ENCODE data around the gene FGFRL1. TPM values are rescaled to one million over a fixed set of nuclear protein-coding genes. Genes with fewer than 3 reads are reported as not detected.

FGFRL1 gene
- total RNA-seq, 2 donors from 2014 or later: 38.7 to 50.4 TPM

GRCh38 chr4:1029529-1029928, 18.1 kb downstream of the FGFRL1 start:
- no peaks in the 10 kb centered on the region for H3K9me3 ChIP-seq
- ATAC-seq: no peak
- TF ChIP-seq, protein P1, sequence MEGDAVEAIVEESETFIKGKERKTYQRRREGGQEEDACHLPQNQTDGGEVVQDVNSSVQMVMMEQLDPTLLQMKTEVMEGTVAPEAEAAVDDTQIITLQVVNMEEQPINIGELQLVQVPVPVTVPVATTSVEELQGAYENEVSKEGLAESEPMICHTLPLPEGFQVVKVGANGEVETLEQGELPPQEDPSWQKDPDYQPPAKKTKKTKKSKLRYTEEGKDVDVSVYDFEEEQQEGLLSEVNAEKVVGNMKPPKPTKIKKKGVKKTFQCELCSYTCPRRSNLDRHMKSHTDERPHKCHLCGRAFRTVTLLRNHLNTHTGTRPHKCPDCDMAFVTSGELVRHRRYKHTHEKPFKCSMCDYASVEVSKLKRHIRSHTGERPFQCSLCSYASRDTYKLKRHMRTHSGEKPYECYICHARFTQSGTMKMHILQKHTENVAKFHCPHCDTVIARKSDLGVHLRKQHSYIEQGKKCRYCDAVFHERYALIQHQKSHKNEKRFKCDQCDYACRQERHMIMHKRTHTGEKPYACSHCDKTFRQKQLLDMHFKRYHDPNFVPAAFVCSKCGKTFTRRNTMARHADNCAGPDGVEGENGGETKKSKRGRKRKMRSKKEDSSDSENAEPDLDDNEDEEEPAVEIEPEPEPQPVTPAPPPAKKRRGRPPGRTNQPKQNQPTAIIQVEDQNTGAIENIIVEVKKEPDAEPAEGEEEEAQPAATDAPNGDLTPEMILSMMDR (IDR thresholded peaks at IDR 0.05): no peak
- no peak for TF ChIP-seq POLR2A (IDR thresholded peaks at IDR 0.05)
- peaks cover 25% of the 10 kb centered on the region for H3K4me1 ChIP-seq
- H3K27me3 ChIP-seq: no peaks in the 10 kb centered on the region
- H3K27ac ChIP-seq: no peak overlapping the region
- intact Hi-C loops (cut with DNase I): no loop called here
- no peak overlapping the region for H3K4me3 ChIP-seq
- no peak for DNase-seq
- peaks cover 1 to 2% of the 10 kb centered on the region in 2 donors for H3K36me3 ChIP-seq (replicated peaks in 1 of 2; ENCODE audit: insufficient read depth in 1 of 2, low read depth in 2 of 2)
- WGBS, 2 donors: 41 to 47% methylated on average over 7 to 12 of the region's 17 CpGs

- no peak overlapping the region for H3K4me3 ChIP-seq
- intact Hi-C loops (cut with DNase I): no loop called here
- TF ChIP-seq POLR2A (IDR thresholded peaks at IDR 0.05): no peak
- TF ChIP-seq, protein P1 (IDR thresholded peaks at IDR 0.05): no peak
- peaks cover 29% of the 10 kb centered on the region for H3K4me1 ChIP-seq
- WGBS, 2 donors: 51 to 73% methylated on average over 2 to 10 of the region's 12 CpGs
- H3K27ac ChIP-seq: no peak overlapping the region
- H3K36me3 ChIP-seq (replicated peaks in 1 of 2; ENCODE audit: insufficient read depth in 1 of 2, low read depth in 2 of 2): peaks cover 0 to 2% of the 10 kb centered on the region in 2 donors
- peak in 1 of 4 donors; percentile 42 for DNase-seq
- H3K9me3 ChIP-seq: no peaks in the 10 kb centered on the region
- no peaks in the 10 kb centered on the region for H3K27me3 ChIP-seq
- no peak for ATAC-seq
Observed at GRCh38 chr4:1030031-1030430, 18.6 kb downstream of the FGFRL1 start.

GRCh38 chr4:1030559-1030958, 19.1 kb downstream of the FGFRL1 start:
- TF ChIP-seq, protein P1 (IDR thresholded peaks at IDR 0.05): no peak
- intact Hi-C loops (cut with DNase I): no loop called here
- H3K4me1 ChIP-seq: peaks cover 34% of the 10 kb centered on the region
- no peaks in the 10 kb centered on the region for H3K36me3 ChIP-seq (replicated peaks in 1 of 2; ENCODE audit: insufficient read depth in 1 of 2, low read depth in 2 of 2)
- WGBS, 2 donors: 48 to 65% methylated on average over 12 to 16 of the region's 16 CpGs
- ATAC-seq (no peak), DNase-seq (peak in 2 of 4 donors; percentile 52 to 58)
- no peak overlapping the region for H3K27ac ChIP-seq
- no peaks in the 10 kb centered on the region for H3K27me3 ChIP-seq
- no peaks in the 10 kb centered on the region for H3K9me3 ChIP-seq
- no peak overlapping the region for H3K4me3 ChIP-seq

DNA sequence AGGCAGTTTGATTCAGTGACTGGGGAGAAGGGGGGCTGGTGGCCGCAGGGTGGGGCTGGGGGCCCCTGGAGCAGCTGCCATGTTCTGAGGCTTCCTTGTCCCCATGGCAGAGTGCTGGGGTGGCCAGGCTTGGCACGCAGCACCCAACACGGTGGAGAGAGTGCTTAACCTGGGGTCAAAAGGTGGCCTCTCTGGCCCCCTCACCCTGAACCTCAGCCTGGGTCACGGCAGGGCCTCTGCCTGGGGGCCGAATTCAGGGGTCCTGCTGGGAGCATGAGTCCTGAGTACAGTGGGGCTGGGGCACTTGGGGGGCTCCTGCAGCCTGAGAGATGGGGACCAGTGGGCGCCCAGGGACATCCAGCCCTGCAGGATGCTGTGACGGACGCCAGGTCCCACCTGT, 19.9 kb downstream of the FGFRL1 start:
- 67 to 82% methylated on average over 1 to 8 of the region's 8 CpGs for WGBS, 2 donors

More for the DNA sequence above, 19.9 kb downstream of the FGFRL1 start:
- peaks cover 28% of the 10 kb centered on the region for H3K4me1 ChIP-seq
- no peak overlapping the region for H3K27ac ChIP-seq
- H3K4me3 ChIP-seq: no peak overlapping the region
- H3K9me3 ChIP-seq: no peaks in the 10 kb centered on the region
- ATAC-seq: no peak
- intact Hi-C loops (cut with DNase I): no loop called here
- TF ChIP-seq, protein P1 (IDR thresholded peaks at IDR 0.05): no peak
- TF ChIP-seq POLR2A (IDR thresholded peaks at IDR 0.05): no peak
- no peaks in the 10 kb centered on the region for H3K36me3 ChIP-seq (replicated peaks in 1 of 2; ENCODE audit: insufficient read depth in 1 of 2, low read depth in 2 of 2)
- no peaks in the 10 kb centered on the region for H3K27me3 ChIP-seq
- DNase-seq: no peak
